Amygdala (tissue), 56 donors: ENCODE data around the gene ZSWIM6.

Source experiments
- DNase-seq, 56 donors: peaks; one replicate each; lab custom pipeline; 2025; lab: John Stamatoyannopoulos, UW

The ZSWIM6 gene

GRCh38 chr5:61467766-61468482 lies 135.9 kb downstream of the ZSWIM6 start:
- no peak for DNase-seq

GRCh38 chr5:61468483-61468865 lies 136.4 kb downstream of the ZSWIM6 start:
- DNase-seq = no peak

GRCh38 chr5:61471352-61471751 lies 139.3 kb downstream of the ZSWIM6 start:
- no peak for DNase-seq

GRCh38 chr5:61472172-61472958 lies 140.3 kb downstream of the ZSWIM6 start:
- no peak for DNase-seq

- no peak for DNase-seq
Measured at GRCh38 chr5:61474746-61475145, 142.7 kb downstream of the ZSWIM6 start.

- DNase-seq = no peak
Measured at GRCh38 chr5:61477788-61478187, 145.7 kb downstream of the ZSWIM6 start.

GRCh38 chr5:61479850-61480614 lies 148.0 kb downstream of the ZSWIM6 start:
- DNase-seq = no peak

GRCh38 chr5:61482980-61483379 lies 150.9 kb downstream of the ZSWIM6 start:
- DNase-seq = no peak

GRCh38 chr5:61486476-61486875 lies 154.4 kb downstream of the ZSWIM6 start:
- no peak for DNase-seq

GRCh38 chr5:61489574-61489973 lies 157.5 kb downstream of the ZSWIM6 start:
- no peak for DNase-seq

GRCh38 chr5:61491861-61492260 lies 159.8 kb downstream of the ZSWIM6 start:
- no peak for DNase-seq

- DNase-seq = no peak
Measured at GRCh38 chr5:61493973-61494372, 161.9 kb downstream of the ZSWIM6 start.

GRCh38 chr5:61496446-61496845 lies 164.4 kb downstream of the ZSWIM6 start:
- peak in 23 of 56 donors; percentile 1 to 54 (median 14) for DNase-seq

- DNase-seq = peak in 1 of 56 donors; percentile 35
Measured at GRCh38 chr5:61496860-61497259, 164.8 kb downstream of the ZSWIM6 start.

- DNase-seq = peak in 1 of 56 donors; percentile 1
Measured at GRCh38 chr5:61498121-61498520, 166.1 kb downstream of the ZSWIM6 start.

GRCh38 chr5:61501971-61502370 lies 169.9 kb downstream of the ZSWIM6 start:
- DNase-seq = no peak

GRCh38 chr5:61504143-61504770 lies 172.2 kb downstream of the ZSWIM6 start:
- no peak for DNase-seq

- DNase-seq = no peak
Measured at GRCh38 chr5:61505281-61505680, 173.2 kb downstream of the ZSWIM6 start.

GRCh38 chr5:61507232-61507631 lies 175.2 kb downstream of the ZSWIM6 start:
- no peak for DNase-seq

- DNase-seq = no peak
Measured at GRCh38 chr5:61516946-61517345, 184.9 kb downstream of the ZSWIM6 start.
